Astrocyte (in vitro differentiated cells and primary cell): Measurements from ENCODE around the gene RAET1L. TPM values are rescaled to one million over a fixed set of nuclear protein-coding genes. Genes with fewer than 3 reads are reported as not detected.
"Not testable (repeated sequence)": the region's sequence is repeated elsewhere in the genome, so short reads cannot be mapped to it uniquely, and the experiment has no call there.

Experiments used
- DNase-seq: peaks from one replicate; pipeline ENCODE4 v3.0.0-alpha.2; 2010; ENCODE audit warnings: low read depth
- FAIRE-seq: peaks from 2 replicates; lab custom pipeline; 2011; peaks lifted over from hg19 to GRCh38; lab: Jason Lieb, UNC
- H2AFZ ChIP-seq: 2 replicates; pipeline ENCODE4 v1.6.0; 2012; ENCODE audit warnings: low read depth, low read length, inconsistent platforms
- H3K27ac ChIP-seq: 2 replicates; pipeline ENCODE4 v1.5.1; 2011; ENCODE audit warnings: low read depth, low read length, inconsistent platforms
- H3K27me3 ChIP-seq: 2 replicates; pipeline ENCODE4 v1.6.0; 2011; ENCODE audit warnings: low read length, inconsistent platforms; ENCODE audit not compliant: insufficient read depth
- H3K36me3 ChIP-seq: 2 replicates; pipeline ENCODE4 v1.5.1; 2011; ENCODE audit warnings: low read length, inconsistent platforms; ENCODE audit not compliant: insufficient read depth
- H3K4me1 ChIP-seq: 2 replicates; pipeline ENCODE4 v1.5.1; 2011; ENCODE audit warnings: low read length, inconsistent platforms; ENCODE audit not compliant: insufficient read depth
- H3K4me2 ChIP-seq: 2 replicates; pipeline ENCODE4 v1.6.0; 2012; ENCODE audit warnings: low read length, inconsistent platforms
- H3K4me3 ChIP-seq: 2 replicates; pipeline ENCODE4 v1.5.1; 2011; ENCODE audit warnings: low read depth, mild to moderate bottlenecking, low read length, inconsistent platforms; ENCODE audit not compliant: insufficient read depth
- H3K79me2 ChIP-seq: 2 replicates; pipeline ENCODE4 v1.6.0; 2012; ENCODE audit warnings: mild to moderate bottlenecking, low read length, inconsistent platforms; ENCODE audit not compliant: insufficient read depth
- H3K9ac ChIP-seq: 2 replicates; pipeline ENCODE4 v1.6.0; 2012; ENCODE audit warnings: mild to moderate bottlenecking, low read length, inconsistent platforms
- H3K9me3 ChIP-seq: 2 replicates; pipeline ENCODE4 v1.5.1; 2012; ENCODE audit warnings: low read depth, mild to moderate bottlenecking, low read length, inconsistent platforms; ENCODE audit not compliant: insufficient read depth
- H4K20me1 ChIP-seq: 2 replicates; pipeline ENCODE4 v1.6.0; 2012; ENCODE audit warnings: low read length, inconsistent platforms; ENCODE audit not compliant: insufficient read depth
- H3K27ac Mint-ChIP-seq: one replicate; pipeline ENCODE4 v1.8.0; 2021; ENCODE audit warnings: mild to moderate bottlenecking, mixed read lengths; ENCODE audit not compliant: unreplicated experiment
- H3K27me3 Mint-ChIP-seq: one replicate; pipeline ENCODE4 v1.8.0; 2021; ENCODE audit warnings: low read depth, mixed read lengths; ENCODE audit not compliant: unreplicated experiment
- H3K36me3 Mint-ChIP-seq: one replicate; pipeline ENCODE4 v1.8.0; 2021; ENCODE audit warnings: low read depth, mixed read lengths; ENCODE audit not compliant: unreplicated experiment
- H3K4me1 Mint-ChIP-seq: one replicate; pipeline ENCODE4 v1.8.0; 2021; ENCODE audit warnings: low read depth, mixed read lengths; ENCODE audit not compliant: unreplicated experiment
- H3K4me3 Mint-ChIP-seq: one replicate; pipeline ENCODE4 v1.8.0; 2021; ENCODE audit warnings: mild to moderate bottlenecking, moderate library complexity, mixed read lengths; ENCODE audit not compliant: unreplicated experiment
- H3K9me3 Mint-ChIP-seq: one replicate; pipeline ENCODE4 v1.8.0; 2021; ENCODE audit warnings: mild to moderate bottlenecking, mixed read lengths; ENCODE audit not compliant: unreplicated experiment
- CTCF ChIP-seq: IDR thresholded peaks from 2 replicates; pipeline ENCODE4 v1.5.1; 2011; ENCODE audit warnings: low read depth, mild to moderate bottlenecking, inconsistent platforms, low read length, moderate library complexity; ENCODE audit not compliant: insufficient read depth
- EZH2 ChIP-seq: IDR thresholded peaks from 2 replicates; pipeline ENCODE4 v1.6.1; 2012; ENCODE audit warnings: mild to moderate bottlenecking, low read length, inconsistent platforms; ENCODE audit not compliant: insufficient read depth
- total RNA-seq: library from RNA; stranded (reverse); gene quantifications from 2 replicates; pipeline ENCODE4 v1.2.1, GENCODE V29; 2021

Gene RAET1L
- total RNA-seq, 1 donor from 2014 or later, result not detected

GRCh38 chr6:150004783-150005717 lies 20.3 kb downstream of the RAET1L start:
- H3K36me3 Mint-ChIP-seq, result no peaks in the 10 kb centered on the region
- H3K4me1 ChIP-seq, result peaks cover 10% of the 10 kb centered on the region
- H3K27me3 ChIP-seq, result peaks cover 17% of the 10 kb centered on the region
- no peaks in the 10 kb centered on the region for H3K36me3 ChIP-seq
- H3K4me1 Mint-ChIP-seq, result peaks cover 9% of the 10 kb centered on the region
- H3K27me3 Mint-ChIP-seq, result peaks cover 55% of the 10 kb centered on the region
- no peak overlapping the region for H3K27ac ChIP-seq
- TF ChIP-seq EZH2, result no peak
- TF ChIP-seq CTCF, result no peak
- FAIRE-seq (peak; percentile 5), DNase-seq (peak; percentile 71)
- peak overlapping the region; percentile 83 for H2AFZ ChIP-seq
- H3K4me3 Mint-ChIP-seq, result peak overlapping the region; percentile 84
- H3K79me2 ChIP-seq, result no peaks in the 10 kb centered on the region
- H3K9ac ChIP-seq, result peak overlapping the region; percentile 58
- no peak overlapping the region for H3K27ac Mint-ChIP-seq
- H3K9me3 Mint-ChIP-seq, result peaks cover 6% of the 10 kb centered on the region
- H3K9me3 ChIP-seq, result peaks cover 3% of the 10 kb centered on the region
- H4K20me1 ChIP-seq, result no peaks in the 10 kb centered on the region
- peak overlapping the region; percentile 62 for H3K4me3 ChIP-seq
- peak overlapping the region; percentile 89 for H3K4me2 ChIP-seq

DNA sequence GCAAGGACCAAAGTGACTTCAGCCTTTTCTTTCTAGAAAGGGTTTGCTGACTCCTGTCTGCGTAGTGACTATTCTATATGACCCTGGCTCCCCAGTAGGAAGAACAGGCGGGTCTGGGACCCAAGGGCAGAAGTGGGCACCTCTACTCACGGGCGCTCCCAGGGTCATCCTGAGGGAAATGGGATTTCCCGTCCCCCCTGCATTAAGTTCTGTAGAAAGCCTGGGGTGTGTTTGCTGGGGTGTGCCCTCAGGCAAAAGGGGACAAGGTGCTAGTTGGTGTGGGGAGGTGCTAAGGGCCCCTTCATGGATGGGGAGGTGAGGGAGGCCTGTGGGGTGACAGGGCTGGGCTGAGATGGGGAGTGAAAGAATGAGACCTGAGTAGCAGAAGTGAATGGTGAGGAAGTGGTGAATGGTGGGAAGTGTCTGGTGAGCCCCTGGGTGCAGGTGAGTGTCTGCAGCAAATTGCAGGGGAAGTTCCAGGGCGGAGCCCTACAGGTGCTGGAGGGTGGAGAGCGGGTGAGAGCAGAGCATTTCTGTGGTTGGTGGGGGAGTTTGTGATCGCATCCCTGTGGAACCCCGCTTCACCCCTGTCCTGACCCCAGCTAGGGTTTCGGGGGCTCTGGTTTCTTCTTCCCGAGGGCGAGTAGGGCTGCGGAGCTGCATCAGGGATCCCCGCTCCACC lies 21.1 kb downstream of the RAET1L start:
- peaks cover 6% of the 10 kb centered on the region for H3K9me3 Mint-ChIP-seq
- DNase-seq (no peak), FAIRE-seq (no peak)
- H3K27ac Mint-ChIP-seq, result no peak overlapping the region
- Histone ChIP-seq H3K27ac (no peak overlapping the region), H3K4me3 (peak overlapping the region; percentile 62), H3K36me3 (no peaks in the 10 kb centered on the region), H3K4me1 (peaks cover 10% of the 10 kb centered on the region), H3K79me2 (no peaks in the 10 kb centered on the region), H3K4me2 (peak overlapping the region; percentile 89), H3K9ac (peak overlapping the region; percentile 55), H3K27me3 (peaks cover 12% of the 10 kb centered on the region), H4K20me1 (no peaks in the 10 kb centered on the region), H3K9me3 (peaks cover 3% of the 10 kb centered on the region), H2AFZ (peak overlapping the region; percentile 83)
- TF ChIP-seq CTCF, result no peak
- TF ChIP-seq EZH2, result peak; percentile 38
- H3K36me3 Mint-ChIP-seq, result no peaks in the 10 kb centered on the region
- H3K4me3 Mint-ChIP-seq, result peak overlapping the region; percentile 84
- peaks cover 9% of the 10 kb centered on the region for H3K4me1 Mint-ChIP-seq
- H3K27me3 Mint-ChIP-seq, result peaks cover 55% of the 10 kb centered on the region

DNA sequence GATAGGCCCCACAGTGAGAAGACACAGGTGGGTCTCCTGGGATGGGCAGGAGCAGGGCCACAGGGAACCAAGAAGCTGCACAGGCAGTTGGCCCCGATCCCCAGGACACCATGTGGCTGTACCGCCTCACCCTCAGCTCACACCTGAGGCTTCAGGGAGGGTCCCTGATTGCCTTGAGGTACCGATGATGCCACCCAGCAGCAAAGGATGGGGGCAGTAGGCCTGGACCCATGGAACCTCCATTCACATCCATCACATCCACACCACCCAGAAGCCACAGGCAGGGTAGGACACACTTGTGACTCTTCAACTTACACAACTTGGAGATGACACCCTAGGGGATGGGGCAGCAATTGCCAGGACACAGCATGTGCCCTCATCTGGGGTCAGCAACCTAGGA lies 21.7 kb downstream of the RAET1L start:
- DNase-seq, H3K36me3 Mint-ChIP-seq, H3K36me3 ChIP-seq, H3K4me1 Mint-ChIP-seq, H2AFZ ChIP-seq, H3K27ac Mint-ChIP-seq, H3K9me3 ChIP-seq, H3K9ac ChIP-seq, H4K20me1 ChIP-seq, H3K4me3 ChIP-seq, H3K27me3 ChIP-seq, FAIRE-seq, H3K27ac ChIP-seq, H3K4me3 Mint-ChIP-seq, H3K9me3 Mint-ChIP-seq, H3K4me2 ChIP-seq, H3K79me2 ChIP-seq: not testable (repeated sequence)
- H3K27me3 Mint-ChIP-seq, result peaks cover 53% of the 10 kb centered on the region
- H3K4me1 ChIP-seq, result peaks cover 10% of the 10 kb centered on the region
